HG03378 (cell line): ENCODE measurements around the gene PRKG1.
"Not testable (repeated sequence)": the region's sequence is repeated elsewhere in the genome, so short reads cannot be mapped to it uniquely, and the experiment has no call there.

ENCODE experiments used
- ATAC-seq: cut with Tn5 transposase; IDR thresholded peaks from one replicate; pipeline ENCODE4 v1.9.1; 2021; ENCODE audit warnings: mild to moderate bottlenecking, moderate library complexity; ENCODE audit not compliant: unreplicated experiment

Gene PRKG1

GRCh38 chr10:51367127-51367526 lies 292.8 kb downstream of the PRKG1 start:
- ATAC-seq = no peak

- ATAC-seq = no peak
These were observed 293.4 kb downstream of the PRKG1 start for GRCh38 chr10:51367694-51368093.

DNA sequence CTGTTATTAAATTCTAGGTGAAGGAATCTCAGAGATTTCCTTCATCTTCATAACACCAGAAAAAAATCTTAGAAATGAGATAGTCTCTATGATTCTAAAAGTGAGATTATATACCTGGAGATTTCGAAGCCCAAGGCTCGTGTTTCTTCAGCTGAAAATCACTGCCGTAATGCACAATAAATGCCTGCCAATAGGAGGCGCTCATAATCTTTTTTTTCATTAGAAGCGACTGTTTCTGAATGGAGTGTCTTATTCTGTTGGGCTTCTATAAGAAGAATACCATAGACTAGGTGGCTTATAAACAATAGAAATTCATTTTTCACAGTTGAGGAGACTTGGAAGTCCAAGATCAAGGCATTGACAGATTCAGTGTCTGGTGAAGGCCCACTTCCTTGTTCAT lies 294.7 kb downstream of the PRKG1 start:
- ATAC-seq = no peak

DNA sequence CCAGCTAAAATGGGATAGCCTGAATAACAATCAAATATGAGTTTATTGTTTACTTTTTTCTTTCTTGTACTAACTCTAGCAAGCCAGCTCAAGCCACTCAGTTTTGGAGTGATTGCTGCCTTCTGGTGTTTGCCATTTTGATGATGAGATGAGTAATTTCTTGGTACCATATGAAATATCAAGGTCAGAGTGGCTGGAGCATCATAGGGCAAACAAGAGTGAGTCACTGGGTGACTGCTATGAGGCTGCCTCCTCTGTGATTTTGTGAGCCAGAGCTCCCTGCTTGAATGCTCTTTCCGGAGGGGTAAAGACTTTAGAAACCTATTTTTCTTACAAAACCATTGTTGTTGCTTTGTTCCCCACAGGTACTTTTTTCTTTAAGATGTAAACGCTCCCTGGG lies 295.6 kb downstream of the PRKG1 start:
- ATAC-seq = no peak

GRCh38 chr10:51371743-51372142 lies 297.5 kb downstream of the PRKG1 start:
- no peak for ATAC-seq

DNA sequence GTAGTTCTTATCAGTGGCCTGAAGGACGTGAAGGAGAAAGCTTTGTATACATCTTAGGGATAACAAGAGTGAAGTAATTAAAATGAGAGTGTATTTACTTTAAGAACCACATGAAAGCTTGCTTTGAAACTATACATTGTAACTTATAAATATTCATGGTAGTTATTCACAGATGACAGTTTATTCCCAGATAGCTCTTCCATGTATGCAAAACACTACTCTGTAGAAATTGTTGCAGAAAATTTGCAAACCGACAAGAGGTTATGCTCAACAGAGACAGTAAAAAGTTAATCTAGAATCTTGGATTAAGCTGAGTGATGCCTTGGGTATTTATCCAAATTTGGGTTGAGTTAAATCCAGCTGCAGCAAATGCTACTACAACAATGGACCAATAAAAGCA lies 301.5 kb downstream of the PRKG1 start:
- no peak for ATAC-seq

- ATAC-seq = no peak
These were observed 303.0 kb downstream of the PRKG1 start for GRCh38 chr10:51377070-51377931.

DNA sequence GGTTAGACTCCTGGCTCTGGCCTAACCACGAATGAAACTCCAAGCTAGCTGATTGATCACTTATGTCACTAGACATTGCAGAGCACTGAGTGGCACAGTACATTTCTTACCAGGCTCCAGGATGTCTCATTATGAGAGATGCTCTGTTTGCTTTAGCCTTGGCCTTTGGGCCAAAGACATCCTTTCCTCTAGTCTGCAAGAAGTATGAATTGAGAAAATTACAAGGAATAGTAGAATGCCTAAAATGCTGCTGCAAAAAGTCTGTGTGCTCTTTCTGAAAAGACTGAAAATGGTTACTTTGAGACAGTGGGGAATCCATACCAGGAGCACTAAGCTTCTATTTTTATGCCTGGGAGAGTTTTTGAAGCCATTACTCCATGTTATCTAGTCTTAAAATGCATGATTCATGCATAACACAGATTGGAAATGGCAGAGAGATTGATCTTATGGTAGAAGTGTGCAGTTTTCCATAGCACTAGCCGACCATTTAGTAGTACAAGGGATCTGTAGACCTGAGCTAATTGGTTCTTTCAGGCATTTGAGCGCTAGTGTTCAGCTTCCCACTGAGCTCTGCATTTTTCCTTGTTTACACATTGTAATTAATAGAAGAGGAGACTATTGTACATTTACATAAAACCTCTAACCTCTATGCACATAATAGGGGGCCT lies 303.8 kb downstream of the PRKG1 start:
- ATAC-seq = no peak

GRCh38 chr10:51382181-51382580 lies 307.9 kb downstream of the PRKG1 start:
- no peak for ATAC-seq

- ATAC-seq = no peak
These were observed 310.7 kb downstream of the PRKG1 start for GRCh38 chr10:51384971-51385370.

GRCh38 chr10:51386248-51386885 lies 312.1 kb downstream of the PRKG1 start:
- ATAC-seq = no peak

DNA sequence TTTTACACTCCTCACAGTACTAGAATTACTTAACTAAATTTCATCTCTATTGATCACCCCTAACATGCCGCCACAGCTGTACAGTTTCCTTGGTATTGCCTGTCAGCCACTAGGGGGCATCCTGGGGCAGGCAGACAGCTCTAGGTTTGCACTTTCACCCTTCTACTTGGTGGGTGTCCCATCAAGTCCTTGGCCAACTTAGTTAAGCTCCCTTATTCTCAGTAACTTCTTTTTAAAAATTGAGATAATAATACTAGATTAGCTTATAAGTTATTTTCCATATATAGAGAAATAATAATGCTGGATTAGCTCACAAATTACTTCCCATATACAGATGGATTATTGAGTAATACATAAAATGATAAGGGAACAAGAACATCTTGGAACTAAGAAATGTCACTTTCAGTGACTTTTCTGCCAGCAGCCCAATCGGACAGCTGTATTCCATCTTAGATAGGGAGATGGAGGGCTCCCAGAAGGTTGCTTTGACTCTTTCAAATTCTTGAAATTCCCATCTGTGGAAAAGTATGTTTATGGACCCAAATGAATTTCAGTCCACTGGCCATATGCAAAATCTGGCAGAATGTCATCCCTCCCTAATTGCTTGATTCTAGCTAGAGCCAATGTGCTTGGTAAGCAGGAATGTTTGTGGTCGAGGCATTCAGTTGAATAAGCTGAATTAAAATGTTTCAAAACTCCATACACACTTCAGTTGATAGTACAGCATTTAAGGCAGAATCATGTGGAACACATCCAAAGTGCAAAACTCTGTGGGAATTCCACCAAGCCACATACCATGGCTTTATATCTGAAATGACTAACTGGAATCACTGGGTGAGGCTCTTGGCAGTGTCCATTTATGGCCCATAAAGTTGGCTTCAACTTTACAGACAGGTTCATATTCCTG lies 315.4 kb downstream of the PRKG1 start:
- peak; percentile 86 for ATAC-seq

DNA sequence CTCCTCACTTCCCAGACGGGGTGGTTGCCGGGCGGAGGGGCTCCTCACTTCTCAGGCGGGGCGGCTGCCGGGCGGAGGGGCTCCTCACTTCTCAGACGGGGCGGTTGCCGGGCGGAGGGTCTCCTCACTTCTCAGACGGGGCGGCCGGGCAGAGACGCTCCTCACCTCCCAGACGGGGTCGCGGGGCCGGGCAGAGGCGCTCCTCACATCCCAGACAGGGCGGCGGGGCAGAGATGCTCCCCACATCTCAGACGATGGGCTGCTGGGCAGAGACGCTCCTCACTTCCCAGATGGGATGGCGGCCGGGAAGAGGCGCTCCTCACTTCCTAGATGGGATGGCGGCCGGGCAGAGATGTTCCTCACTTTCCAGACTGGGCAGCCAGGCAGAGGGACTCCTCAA lies 318.7 kb downstream of the PRKG1 start:
- not testable (repeated sequence) for ATAC-seq

DNA sequence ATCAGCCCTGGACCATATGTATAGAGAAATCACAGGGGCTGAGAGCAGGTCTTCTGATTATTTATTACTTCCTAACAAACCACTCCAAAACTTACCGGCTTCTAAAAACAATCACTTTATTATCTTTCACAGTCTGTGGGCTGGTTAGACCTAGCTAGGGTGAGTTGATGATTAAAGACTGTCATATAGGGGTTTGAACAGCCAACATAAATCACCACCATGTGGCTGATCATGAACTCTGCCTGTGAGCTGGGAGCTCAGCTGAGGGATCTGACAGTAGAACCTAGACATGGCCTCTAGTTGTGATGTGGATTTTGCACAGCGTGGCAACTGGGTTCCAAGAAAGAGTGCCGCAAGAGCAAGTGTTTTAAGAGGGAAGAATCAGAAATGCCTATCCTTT lies 319.8 kb downstream of the PRKG1 start:
- ATAC-seq = no peak

- no peak for ATAC-seq
These were observed 323.0 kb downstream of the PRKG1 start for GRCh38 chr10:51397244-51397643.

DNA sequence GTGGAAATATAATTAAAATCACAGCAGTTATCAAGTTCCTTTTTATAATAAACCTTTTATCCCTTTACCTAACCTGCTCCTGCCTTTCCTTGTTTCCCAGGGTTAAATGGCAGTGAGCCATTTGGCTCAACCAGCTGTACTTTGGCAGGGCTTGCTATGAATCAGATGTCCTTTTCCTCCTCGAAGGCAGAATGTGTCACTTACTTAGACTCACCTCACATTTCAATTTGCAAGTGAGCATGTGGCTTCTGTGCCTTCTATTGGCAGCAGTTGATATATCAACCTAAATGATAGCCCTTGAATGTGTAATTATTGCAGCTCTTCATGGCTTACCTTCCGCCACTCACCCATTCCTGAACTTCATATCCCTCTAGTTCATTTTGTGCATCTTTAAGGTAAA lies 323.4 kb downstream of the PRKG1 start:
- ATAC-seq = no peak

- ATAC-seq = no peak
These were observed 325.6 kb downstream of the PRKG1 start for GRCh38 chr10:51399840-51400239.

DNA sequence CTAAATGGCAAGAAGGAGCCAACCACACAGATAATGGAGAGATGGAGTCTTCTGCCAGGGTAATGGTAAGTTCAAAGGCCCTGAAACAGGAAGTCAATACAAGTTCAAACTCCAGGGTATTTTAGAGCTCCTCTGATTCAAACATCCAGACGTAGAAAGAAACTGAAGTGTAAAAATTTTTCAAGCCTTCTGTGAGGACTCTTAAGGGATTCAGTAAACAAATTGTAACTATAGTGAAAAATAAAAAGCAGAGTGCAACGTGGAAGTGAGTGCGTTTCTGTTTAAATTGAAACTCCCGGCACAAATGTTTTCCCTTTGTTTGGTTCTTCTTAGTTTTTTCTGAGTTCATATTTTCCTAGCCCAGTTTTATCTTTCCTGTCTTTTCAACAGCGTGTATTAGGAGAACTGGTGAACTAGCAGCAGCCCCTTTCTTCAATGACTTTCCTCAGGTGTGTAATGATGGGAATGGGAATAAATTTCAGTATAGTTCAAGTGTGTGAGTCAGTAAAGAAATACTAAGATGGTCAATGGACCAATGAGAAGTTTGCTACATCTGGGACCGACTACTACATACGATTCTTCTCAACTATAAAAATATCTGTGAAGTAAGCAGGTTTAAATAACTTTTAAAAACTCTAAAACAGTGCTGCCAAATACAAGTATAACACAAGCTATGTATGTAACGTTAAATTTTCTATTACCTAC lies 326.3 kb downstream of the PRKG1 start:
- ATAC-seq = no peak

DNA sequence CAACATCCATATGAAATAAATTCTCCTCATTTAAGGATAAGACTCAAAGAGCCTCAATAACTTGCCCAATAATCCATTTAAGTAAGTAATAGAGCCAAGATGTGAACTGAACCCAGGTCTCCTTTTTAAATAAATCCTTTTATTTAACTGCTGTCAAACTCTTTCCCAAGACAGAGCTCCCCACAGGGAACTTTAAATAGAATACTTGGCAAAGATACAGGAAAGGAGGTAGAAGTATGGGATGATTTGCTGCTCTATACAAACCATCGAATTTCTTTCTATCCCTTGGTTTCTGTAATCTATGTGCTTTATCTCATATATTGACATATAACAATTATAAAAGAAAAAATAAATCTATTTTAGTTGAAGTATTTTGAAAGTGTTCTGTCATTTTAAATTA lies 329.2 kb downstream of the PRKG1 start:
- ATAC-seq = no peak
